BJ (cell line): Measurements from ENCODE around the gene KIF9. TPM values are rescaled to one million over a fixed set of nuclear protein-coding genes. Genes with fewer than 3 reads are reported as not detected.

ENCODE experiments used
- CTCF ChIA-PET: fragments of 350-600 bp; formaldehyde crosslinking; extraction: SDS; loops from one replicate; lab custom pipeline; 2021; ENCODE audit warnings: antibody characterized with exemption, inconsistent platforms; lab: Yijun Ruan, JAX
- POLR2A ChIA-PET: fragments of 300-600 bp; sonication (Branson Sonifier 250); formaldehyde crosslinking; extraction: SDS; loops from one replicate; lab custom pipeline; 2021; ENCODE audit warnings: antibody characterized with exemption; lab: Charles Lee
- DNase-seq: peaks from one replicate; pipeline ENCODE4 v3.0.0-alpha.2; 2011; ENCODE audit warnings: low read depth
- H3K27me3 ChIP-seq: 2 replicates; pipeline ENCODE4 v1.6.0; 2011; ENCODE audit warnings: low read length; ENCODE audit not compliant: control insufficient read depth, insufficient read depth
- H3K36me3 ChIP-seq: 2 replicates; pipeline ENCODE4 v1.5.1; 2011; ENCODE audit warnings: low read length; ENCODE audit not compliant: control insufficient read depth, insufficient read depth
- H3K4me3 ChIP-seq: 2 replicates; pipeline ENCODE4 v1.5.1; 2011; ENCODE audit warnings: low read depth, mild to moderate bottlenecking, control low read depth, low read length
- CTCF ChIP-seq: IDR thresholded peaks from 2 replicates; pipeline ENCODE4 v1.5.1; 2011; ENCODE audit warnings: low read depth, mild to moderate bottlenecking, control low read depth, inconsistent platforms, low read length, moderate library complexity; ENCODE audit not compliant: insufficient read depth
- polyA plus RNA-seq: library from polyadenylated mRNA; depleted of rRNA; stranded (reverse); fragments of >200 nt; gene quantifications from 2 replicates; pipeline ENCODE4 v1.2.3, GENCODE V29; 2011

The KIF9 gene
- polyA plus RNA-seq, 1 experiment, result 2.5 TPM

DNA sequence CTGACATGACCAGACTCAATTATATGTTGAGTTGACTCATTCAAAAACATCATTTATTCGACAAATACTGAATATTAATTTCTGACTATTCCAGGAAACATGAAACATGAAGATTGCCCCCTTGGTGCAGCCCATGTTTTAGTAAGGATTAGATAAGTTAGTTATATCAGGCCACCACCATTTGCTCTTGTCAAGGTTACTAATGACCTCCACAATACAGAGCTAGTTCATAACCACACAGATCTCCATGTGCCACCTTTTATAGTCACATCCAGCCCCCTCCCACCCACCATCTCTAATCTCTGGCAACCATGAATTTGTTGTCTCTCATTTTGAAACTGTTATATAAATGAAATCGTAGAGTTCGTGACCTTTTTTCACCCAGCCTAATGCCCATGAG, 15.8 kb upstream of the KIF9 start:
- POLR2A ChIA-PET, result no interaction called here
- no peak for DNase-seq
- CTCF ChIA-PET, result no interaction called here
- H3K27me3 ChIP-seq, result no peaks in the 10 kb centered on the region
- TF ChIP-seq CTCF, result no peak
- H3K36me3 ChIP-seq, result no peaks in the 10 kb centered on the region
- H3K4me3 ChIP-seq, result no peak overlapping the region

GRCh38 chr3:47296562-47297302, 14.1 kb upstream of the KIF9 start:
- TF ChIP-seq CTCF, result no peak
- ChIA-PET CTCF (no interaction called here), POLR2A (no interaction called here)
- DNase-seq, result no peak
- H3K36me3 ChIP-seq, result no peaks in the 10 kb centered on the region
- no peaks in the 10 kb centered on the region for H3K27me3 ChIP-seq
- no peak overlapping the region for H3K4me3 ChIP-seq

DNA sequence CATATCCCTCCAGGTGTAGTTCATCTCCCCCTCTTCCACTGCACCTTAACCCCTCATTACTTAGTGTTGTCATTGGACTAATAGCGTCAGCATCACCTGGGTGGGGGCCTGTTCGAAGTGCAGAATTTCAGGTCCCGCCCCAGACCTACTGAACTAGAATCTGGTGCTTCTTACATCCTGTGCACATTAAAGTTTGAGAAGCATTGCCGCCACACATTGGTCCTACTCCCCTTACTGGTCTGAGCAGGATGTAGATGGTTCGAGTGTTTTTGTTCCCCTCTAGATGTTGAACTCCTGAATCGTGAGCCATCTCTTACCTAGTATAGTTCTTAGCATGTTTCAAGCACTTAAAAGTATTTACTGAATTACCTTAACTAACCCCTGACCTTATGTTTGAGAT, 13.4 kb upstream of the KIF9 start:
- no peak overlapping the region for H3K4me3 ChIP-seq
- no peak for DNase-seq
- TF ChIP-seq CTCF, result no peak
- no peaks in the 10 kb centered on the region for H3K36me3 ChIP-seq
- POLR2A ChIA-PET, result no interaction called here
- CTCF ChIA-PET, result no interaction called here
- H3K27me3 ChIP-seq, result no peaks in the 10 kb centered on the region

- Histone ChIP-seq H3K36me3 (no peaks in the 10 kb centered on the region), H3K4me3 (no peak overlapping the region), H3K27me3 (no peaks in the 10 kb centered on the region)
- no peak for TF ChIP-seq CTCF
- CTCF ChIA-PET, result no interaction called here
- DNase-seq, result no peak
- POLR2A ChIA-PET, result no interaction called here
These were observed 12.7 kb upstream of the KIF9 start for GRCh38 chr3:47295322-47295721.

GRCh38 chr3:47294392-47294791, 11.8 kb upstream of the KIF9 start:
- TF ChIP-seq CTCF, result no peak
- DNase-seq, result no peak
- Histone ChIP-seq H3K4me3 (no peak overlapping the region), H3K27me3 (no peaks in the 10 kb centered on the region), H3K36me3 (no peaks in the 10 kb centered on the region)
- ChIA-PET POLR2A (no interaction called here), CTCF (no interaction called here)
